GM18867 (cell line): Measurements from ENCODE around the gene SURF1.
"Not testable (repeated sequence)": the region's sequence is repeated elsewhere in the genome, so short reads cannot be mapped to it uniquely, and the experiment has no call there.

Source experiments
- ATAC-seq: cut with Tn5 transposase; IDR thresholded peaks from one replicate; pipeline ENCODE4 v1.9.1; 2021; ENCODE audit warnings: mild to moderate bottlenecking, moderate library complexity; ENCODE audit not compliant: unreplicated experiment

SURF1 gene

DNA sequence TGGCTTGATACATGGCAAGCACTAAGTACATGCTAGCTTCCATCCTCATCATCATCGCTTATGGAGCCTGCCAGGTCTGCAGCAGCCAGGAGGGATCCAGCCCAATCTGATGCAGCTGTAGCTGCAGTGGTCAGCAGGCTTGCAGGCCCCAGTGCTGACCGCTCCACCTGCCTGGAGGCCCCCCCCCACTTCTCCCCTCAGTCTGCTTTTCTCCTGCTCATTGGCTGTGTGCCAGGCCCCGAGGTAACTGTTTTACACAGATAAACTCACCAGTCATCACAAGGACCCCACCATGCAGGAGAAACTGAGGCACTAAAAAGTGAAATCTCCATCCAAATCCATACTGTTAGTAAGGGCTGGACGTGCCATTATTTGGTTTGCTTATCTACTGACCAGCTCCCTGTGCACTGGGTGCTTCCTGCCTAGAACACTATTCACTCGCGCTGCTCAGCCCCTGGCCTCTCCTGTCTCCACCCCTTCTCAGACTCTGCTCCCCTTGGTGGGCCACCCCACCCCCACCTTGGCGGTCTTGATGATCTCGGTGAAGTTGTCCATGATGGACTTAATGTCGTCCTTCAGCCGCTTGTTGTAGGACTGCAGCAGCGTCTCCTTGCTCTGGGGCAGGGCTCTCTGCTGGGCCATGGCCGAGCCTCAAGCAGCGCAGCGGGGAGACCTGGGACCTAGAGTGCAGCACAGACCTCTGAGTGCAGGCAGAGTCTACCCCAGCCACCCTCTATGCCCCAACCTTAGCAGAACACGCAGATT, 10.1 kb downstream of the SURF1 start:
- no peak for ATAC-seq

DNA sequence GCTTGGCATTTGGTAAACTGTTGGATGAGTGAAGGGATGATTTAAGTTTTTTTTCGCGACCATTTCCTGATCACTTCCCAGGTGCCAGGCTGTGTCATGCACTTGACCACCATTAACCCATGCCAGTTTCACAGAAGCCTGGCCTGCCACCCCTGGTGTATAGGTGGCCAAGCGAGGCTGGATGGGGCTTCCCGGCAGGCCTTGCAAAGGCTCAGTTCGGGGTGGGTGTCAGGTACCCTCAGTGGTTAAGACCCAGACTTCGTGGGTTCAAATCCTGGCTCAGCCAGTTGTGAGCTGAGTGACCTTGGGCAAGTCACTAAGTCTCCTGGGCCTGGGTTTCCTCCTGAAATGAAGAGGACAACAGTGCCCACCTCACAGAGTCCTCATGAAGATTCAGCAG, 10.7 kb downstream of the SURF1 start:
- ATAC-seq, result no peak

DNA sequence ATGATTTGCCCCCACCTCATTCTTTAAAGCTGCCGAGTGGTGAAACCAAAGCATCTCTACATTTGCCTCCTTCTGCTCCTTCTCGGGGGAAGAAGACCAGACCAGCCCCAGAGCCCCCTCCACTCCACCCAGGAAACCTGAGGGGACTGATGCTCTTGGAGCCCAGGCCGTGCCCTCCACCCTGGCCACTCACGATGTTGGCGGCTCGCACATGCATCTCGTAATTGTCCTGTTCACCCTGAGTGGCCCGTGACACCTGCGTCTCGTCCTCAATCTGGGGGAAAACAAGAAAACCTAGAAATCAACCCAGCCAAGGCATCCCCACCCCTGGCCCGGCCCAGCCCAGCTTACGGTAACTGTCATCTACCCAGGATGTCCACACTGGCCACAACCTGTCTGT, 11.3 kb downstream of the SURF1 start:
- ATAC-seq, result no peak

DNA sequence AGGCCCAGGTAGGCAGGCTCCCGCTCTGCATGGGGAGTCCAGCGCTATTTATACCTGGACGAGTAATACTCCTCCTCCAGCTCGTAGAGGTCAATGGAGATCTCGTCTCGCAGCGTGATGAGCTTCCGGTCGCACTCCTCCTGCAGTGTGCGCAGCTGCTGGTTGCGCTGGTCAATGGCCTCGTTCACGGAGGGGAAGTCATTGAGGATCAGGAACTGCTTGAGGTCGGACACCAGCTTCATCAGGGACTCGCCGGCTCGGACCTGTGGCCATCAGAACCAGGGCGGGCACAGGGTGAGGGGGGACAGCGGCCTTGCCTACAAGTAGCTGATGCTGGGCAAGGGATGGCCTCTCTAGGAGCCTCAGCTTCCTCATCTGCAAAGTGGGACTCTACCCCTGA, 12.2 kb downstream of the SURF1 start:
- ATAC-seq, result no peak

DNA sequence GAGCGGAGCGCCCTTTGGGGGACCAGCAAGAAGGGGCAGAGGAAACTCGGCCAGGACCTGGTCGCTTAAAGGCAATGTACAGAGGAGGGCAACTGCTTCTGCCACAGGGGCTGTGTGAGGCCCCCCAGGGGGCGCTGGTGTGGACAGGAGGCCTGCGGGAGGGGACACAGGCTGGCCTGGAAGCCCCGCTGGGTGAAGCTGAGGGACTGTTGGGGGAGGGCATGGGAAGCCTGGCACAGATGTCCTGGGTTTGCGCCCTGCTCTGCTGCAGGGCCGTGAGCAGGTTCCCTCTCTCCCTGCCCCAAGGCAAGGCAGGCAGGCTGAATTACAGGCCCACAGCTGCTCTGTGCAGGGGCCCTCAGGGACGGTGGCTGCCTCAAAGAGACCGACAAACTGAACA, 13.7 kb downstream of the SURF1 start:
- no peak for ATAC-seq

DNA sequence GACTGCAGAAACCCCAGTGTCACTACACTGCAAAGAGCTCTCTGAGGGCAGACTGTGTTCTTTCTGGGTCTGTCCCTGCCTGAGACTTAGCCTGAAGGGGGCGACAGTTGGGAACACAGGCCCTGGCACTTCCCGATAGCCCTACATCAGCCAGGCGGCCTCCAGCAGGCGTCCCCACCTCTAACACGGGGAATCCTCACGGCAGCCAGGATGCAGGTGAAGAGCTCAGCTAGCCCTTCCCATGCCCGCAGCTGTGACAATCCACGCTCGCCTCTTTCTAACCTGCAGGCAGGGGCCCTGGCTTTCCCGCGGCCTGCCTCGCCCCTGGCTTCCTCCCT, 14.2 kb downstream of the SURF1 start:
- no peak for ATAC-seq

DNA sequence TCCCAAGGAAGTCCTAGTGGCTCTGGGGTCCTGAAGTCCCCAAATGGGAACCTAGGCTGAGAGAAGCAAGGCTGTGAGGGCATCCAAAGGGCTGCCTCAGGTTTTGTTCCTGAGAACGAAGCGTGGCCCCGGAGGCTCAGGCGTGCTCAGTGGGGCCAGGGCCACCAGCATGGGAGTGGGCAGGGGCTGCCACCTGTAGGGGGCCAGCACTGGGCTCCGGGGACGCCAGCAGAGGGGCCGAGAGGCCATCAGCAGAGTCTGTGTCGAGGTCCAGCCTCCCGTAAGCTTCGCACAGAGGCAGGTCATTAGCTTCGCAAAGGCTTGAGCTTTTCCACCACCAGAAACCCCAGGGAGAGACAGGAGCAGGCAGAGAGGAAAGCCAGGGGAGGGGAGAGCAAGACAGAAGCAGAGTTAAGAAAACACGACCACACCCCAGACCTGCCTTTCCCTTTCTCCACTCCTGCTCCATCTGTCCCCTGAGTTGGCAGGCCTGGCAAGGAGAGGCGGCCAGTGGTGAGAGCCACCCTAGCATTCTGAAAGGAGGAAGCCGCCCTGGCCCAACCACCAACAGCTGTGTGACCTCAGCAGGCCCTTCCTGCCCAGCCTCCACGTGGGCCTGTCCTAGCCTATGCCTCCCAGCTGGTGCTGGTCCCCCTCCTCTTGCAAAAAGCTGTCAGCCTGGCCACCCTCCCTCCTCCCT, 14.8 kb downstream of the SURF1 start:
- ATAC-seq, result no peak

DNA sequence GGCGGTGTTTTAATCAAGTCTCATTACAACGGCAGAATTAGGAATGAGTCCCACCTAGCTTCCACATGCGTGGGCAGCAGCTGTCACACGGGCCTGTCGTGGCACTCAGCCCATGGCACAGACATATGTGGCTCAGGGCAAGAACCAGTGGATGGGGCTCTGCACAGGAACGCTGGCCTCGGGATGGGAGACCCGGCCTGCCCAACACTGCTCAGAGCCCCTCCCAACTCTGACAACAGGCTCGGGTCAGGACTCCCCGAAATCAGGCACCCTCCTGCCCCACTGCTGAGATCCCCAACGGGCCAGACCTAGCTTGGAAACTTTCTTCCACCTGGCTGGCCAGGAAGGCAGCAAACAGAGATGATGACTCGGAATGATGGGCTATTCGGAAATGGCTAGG, 15.4 kb downstream of the SURF1 start:
- ATAC-seq, result no peak

DNA sequence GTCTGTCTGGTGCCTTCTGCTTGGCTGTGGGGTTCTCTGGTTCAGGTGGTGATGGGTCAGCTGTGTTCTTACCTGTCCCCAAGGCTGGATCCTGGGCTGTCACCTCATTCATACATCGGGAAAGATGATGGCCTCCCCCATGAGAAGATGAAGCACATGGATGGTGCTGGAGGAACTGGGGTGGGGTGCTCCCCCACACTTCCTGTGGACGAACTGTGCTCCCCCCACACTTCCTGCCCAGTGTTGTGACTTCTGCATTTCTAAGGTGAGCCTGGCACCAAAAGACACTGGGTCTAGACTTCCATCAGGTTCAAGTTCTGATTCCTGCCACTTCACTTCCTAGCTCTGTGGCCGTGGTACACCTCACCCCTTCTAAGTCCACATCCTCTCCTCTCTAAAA, 16.0 kb downstream of the SURF1 start:
- no peak for ATAC-seq

DNA sequence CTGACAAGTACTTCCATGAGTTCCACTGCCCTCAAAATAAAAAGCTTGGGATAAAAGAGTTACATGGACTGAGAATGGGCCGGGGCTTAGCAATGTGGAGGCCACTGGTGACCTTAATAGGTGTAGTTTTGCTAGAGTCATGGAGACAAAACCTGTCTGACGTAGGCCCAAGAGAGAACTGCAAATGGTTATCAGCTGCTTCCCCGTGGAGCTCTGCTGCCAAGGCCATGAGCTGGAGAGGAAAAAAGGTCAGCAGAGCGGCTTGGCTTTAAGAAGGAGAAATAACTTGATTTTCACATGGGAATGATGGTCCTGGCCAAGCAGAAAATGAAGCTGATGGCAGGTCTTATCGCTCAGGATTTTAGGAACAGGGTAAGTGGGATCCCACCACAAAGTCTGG, 16.6 kb downstream of the SURF1 start:
- ATAC-seq, result no peak

DNA sequence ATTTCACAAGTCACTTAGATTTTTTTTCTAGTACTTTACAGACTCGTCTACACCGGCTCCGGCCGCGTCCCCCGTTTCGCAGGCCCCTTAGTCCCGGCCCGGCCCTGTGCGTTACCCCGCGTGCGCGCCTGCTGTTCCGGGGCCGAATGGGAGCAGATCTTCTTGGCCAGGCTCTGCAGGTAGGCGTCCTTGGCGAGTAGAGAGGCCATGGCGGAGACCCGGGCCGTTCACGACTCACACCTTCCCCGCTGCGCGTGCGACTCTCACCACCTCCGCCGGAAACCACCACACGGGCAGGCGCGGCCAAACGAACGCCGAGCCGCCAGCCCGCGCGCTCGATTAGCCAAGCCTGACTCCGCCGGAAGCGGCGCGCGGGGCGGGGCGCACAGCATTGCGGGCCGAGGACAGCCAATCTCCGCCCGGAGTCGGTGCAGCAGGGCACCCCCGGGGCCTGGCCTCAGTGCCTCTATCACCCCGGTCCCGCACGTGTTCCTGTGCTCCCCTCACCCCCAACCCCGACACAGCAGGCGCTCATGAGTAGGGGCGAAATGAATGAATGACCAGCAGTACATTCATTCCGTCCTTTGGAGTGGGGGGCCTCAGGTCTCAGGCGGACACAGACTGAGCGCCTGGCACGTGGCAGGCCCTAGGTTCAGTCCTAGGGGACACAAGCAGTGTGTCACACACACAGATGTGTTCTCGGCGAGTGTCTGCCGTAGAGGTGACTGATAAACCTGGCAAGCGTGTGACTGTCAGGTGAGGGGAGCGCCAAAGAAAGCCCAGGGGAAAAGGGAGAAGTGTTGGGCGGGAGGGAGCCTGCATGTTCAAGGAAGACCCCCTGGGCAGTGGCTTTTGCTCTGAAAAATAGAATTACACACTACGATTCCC, 20.1 kb downstream of the SURF1 start, which contains the start of gene SURF6:
SURF6 (minus strand) TSS at position 265 of the 888 bp plus-strand sequence; CDS start at position 209, 56 bp downstream.
- ATAC-seq, result peak; percentile 77

DNA sequence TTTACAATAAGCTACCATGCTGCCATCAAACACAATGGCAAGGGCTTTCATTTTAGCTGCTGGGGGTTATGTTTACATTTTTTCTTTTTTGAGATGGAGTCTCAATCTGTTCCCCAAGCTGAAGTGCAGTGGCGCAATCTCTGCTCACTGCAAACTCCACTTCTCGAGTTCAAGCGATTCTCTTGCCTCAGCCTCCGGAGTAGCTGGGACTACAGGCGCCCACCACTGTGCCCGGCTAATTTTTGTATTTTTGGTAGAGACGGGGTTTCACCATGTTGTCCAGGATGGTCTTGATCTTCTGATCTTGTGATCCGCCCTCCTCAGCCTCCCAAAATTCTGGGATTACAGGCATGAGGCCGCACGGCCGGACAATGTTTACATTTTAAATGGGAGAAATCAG, 21.4 kb downstream of the SURF1 start:
- not testable (repeated sequence) for ATAC-seq

DNA sequence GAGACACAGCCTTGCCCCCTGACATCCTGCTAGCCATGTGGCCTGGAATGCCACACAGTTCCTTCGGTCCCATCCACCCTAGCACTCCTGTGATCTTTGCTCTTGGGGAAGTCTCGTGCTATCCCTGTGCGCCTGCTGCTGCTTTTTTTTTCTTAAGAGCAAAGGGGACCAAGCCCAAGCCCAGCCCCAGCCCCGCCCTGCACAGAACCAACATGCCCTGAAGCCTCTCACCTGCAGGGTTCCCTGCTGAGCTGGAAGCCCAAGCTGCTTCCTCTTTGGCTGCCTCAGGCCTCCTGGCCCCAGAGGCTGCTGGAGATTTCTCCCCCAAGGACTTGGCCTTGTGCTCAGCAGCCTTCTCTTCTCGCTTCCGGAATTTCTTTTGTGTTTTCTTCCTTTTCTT, 22.1 kb downstream of the SURF1 start:
- ATAC-seq, result no peak

DNA sequence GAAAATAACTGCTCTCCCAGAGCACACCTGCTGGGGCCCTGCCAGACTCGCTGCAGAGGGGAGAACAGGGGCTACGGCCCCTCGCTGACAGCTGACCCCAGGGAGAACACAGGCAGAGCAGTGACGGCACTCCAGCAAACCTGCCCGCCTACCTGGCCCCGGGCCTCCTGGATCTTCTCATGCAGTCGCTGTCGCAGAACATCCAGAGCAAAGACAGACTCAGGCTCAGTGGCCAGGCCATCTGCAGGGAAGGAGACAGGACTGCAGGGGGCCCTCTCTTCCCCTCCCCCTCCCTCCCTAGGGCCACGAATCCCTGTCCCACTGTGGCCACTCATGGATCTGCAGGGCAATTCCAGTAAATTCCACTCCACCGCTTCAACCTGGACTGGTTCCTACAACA, 22.7 kb downstream of the SURF1 start:
- no peak for ATAC-seq

DNA sequence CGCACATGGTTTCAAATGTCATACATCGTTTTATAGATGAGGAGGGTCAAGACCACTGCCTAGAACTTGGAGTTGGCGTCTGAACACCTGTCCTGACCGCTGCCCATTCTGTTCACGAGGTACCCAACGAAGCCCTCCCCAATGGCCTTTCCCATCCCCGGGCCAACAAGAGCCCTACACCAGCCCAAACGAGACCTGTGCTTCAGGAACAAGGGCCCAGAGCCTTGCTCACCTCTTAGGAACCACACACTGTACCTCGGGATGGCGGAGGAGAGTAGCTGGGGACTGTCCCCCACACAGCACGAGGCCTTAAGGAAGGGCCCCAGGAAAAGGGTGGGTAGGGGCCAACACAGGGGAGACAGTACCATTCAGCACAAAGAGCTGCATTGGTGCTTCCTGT, 23.3 kb downstream of the SURF1 start:
- ATAC-seq, result no peak

DNA sequence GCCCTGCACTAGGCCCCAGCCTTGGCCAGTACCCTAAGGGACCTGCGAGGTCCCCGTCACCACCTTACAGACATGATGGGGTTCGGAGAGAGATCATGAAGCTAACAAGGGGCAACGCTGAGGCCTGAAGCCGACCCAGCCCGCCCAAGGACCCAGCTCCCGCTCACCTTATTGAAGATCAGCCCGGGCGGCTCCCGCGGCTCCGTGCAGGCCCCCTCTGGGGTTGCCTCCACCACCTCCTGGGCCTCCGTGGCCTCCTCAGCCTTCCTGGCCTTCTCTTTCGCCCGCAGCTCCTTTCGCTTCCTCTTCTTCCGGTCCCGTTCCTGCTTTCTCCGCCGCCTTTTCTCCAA, 23.9 kb downstream of the SURF1 start:
- no peak for ATAC-seq

DNA sequence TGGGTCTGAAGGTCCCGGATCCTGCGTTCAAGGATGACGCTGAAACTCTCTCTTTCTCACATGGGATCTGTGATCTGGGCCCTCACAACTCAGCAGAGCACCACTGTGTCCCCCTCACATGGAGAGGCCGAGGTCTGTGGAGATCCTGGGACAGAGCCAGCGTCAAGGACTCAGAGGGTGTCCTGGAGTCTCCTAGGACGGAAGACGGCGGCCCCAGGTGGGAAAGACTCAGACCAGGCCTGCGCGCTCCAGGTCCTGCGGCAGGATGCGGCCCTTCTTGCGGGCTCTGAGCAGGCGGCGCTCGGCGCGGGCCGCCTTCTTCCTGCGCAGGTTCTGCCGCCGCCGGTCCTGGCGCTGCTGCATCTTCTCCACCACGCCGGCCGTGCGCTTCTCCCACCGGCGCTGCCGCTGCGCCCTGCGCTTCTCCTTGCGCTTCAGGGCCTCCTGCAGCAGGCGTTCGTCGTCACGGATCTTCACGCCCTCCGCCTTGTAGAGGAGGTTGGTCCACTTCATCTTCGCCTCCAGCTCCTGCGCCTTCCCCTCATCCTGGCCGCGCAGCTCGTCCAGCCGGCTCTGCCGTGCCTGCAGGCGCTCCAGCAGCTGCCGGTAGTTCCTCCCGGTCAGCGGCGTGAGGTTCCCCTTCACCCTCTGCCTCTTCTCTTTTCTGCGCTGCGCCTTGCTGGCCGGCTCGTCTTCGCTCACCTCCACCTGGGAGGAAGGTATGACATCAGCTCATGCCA, 24.5 kb downstream of the SURF1 start:
- ATAC-seq, result no peak

DNA sequence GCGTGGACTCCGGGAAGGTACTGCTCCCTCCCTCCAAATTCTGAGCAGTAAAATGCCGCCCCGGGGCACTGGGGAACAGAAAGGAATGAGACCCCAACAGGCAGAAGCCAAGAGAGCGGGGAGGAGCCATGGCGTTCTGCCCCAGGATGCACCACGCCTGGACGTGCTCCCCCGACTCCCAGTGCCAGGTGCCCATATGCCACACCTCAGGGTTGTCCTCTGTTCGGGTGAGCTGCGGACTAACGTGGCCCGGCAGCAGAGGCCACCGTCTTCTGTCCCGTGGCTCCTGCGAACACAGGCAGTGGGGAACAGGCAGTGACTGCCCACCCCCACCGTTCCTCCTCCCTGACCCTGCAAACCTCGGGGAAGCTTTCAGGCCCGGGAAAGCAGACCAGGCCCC, 25.1 kb downstream of the SURF1 start:
- no peak for ATAC-seq

DNA sequence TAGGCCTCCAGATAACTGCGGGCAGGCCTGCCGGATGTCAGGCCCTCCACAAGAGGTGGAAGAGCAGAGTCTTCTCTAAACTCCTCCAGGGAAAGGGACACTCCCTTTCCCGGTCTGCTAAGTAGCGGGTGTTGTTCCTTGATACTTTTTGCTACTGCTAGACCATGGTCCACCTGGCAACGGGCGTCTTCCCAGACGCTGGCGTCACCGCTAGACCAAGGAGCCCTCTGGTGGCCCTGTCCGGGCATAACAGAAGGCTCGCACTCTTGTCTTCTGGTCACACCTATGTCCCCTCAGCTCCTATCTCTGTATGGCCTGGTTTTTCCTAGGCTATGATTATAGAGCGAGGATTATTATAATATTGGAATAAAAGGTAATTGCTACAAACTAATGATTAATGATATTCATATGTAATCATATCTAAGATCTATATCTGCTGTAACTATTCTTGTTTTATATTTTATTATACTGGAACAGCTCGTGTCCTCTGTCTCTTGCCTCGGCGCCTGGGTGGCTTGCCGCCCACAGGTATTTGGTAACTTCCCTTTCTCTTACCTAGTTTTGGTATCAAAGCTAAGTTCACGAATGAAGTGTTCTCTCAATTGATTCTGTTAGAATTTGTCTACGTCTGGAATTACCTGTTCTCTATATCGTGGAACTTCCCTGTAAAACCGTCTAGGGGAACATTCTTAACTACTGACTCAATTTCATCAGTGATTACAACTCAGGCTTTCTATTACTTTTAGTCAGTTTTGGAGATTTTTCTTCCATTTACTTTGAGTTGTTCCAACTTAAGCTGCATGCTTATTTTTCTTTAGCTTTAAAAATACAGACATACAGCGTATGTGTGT, 26.8 kb downstream of the SURF1 start:
- not testable (repeated sequence) for ATAC-seq

DNA sequence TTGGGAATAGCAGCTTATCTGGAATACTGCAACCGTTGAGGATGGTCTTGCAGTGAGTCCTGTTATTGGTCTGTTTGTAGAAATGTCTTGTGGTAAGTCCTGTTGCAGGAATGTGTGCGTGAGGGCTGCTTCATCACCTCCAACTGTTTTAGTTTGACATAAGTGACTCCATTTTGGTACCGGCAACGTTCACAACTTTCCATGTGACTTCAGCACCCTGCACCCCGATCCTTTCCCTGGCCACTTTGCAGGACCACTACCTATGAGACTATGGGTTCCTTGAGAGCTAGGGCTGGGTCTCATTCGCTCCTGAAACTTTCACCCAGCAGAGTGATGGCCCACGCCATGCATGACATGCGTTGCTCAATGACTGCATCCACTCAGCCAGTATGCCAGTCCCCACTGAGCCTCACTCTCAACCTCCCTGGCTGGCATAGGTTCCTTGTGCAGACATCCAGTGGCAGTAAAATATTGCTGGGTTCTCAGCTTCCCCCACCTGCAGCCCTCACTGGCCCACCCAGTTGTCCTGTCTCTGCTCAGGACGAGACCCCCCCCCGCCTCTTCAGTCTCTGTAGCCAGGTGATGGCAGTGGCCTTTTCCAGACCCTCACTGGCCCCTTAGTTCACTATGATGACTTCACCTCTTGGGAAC, 28.3 kb downstream of the SURF1 start:
- ATAC-seq, result no peak
